Vagina (tissue), 2 donors: ENCODE data around the gene IGFLR1. TPM values are rescaled to one million over a fixed set of nuclear protein-coding genes. Genes with fewer than 3 reads are reported as not detected.

ENCODE experiments used
- DNase-seq, 2 donors: peaks; one replicate each; pipeline ENCODE4 v3.0.0-alpha.2; 2017; ENCODE audit errors: extremely low spot score in 2 of 2
- H3K27ac ChIP-seq: fragments of 200-600 bp; sonication (generic); one replicate; pipeline ENCODE4 v1.5.1; 2019
- H3K27me3 ChIP-seq: fragments of 200-600 bp; sonication (generic); one replicate; pipeline ENCODE4 v1.5.1; 2019
- H3K36me3 ChIP-seq, 2 donors: fragments of 200-600 bp; sonication (generic); one replicate each; pipeline ENCODE4 v1.5.1; 2017 to 2019
- H3K4me1 ChIP-seq: fragments of 200-600 bp; sonication (generic); one replicate; pipeline ENCODE4 v1.5.1; 2019
- H3K4me3 ChIP-seq, 2 donors: fragments of 200-600 bp; sonication (generic); 1 replicate in 1 of 2; 2 replicates in 1 of 2; pipeline ENCODE4 v1.5.1; 2016 to 2019
- H3K9me3 ChIP-seq: fragments of 200-600 bp; sonication (generic); one replicate; pipeline ENCODE4 v1.5.1; 2019
- CTCF ChIP-seq, 3 experiments: fragments of 450-650 bp in 2 of 3; fragments of 200-600 bp in 1 of 3; sonication (generic) in 1 of 3; IDR thresholded peaks; one replicate each; pipeline ENCODE4 v1.5.1; 2017 to 2019; ENCODE audit warnings: antibody characterized with exemption in 3 of 3, mild to moderate bottlenecking in 2 of 3, moderate library complexity in 2 of 3
- POLR2A ChIP-seq, 2 donors: fragments of 450-650 bp; IDR thresholded peaks; one replicate each; pipeline ENCODE4 v1.6.1; 2017; ENCODE audit warnings: antibody characterized with exemption in 2 of 2, mild to moderate bottlenecking in 2 of 2, moderate library complexity in 2 of 2
- POLR2AphosphoS5 ChIP-seq, 2 donors: sonication (generic); formaldehyde crosslinking; IDR thresholded peaks; one replicate each; pipeline ENCODE4 v1.9.0; 2017; ENCODE audit warnings: antibody characterized with exemption in 2 of 2, mild to moderate bottlenecking in 2 of 2, low read depth in 1 of 2; ENCODE audit not compliant: insufficient read depth in 1 of 2
- intact Hi-C: fragments of 100-400 bp; cut with DNase I; formaldehyde crosslinking; loops from one replicate; pipeline ENCODE4 v1.15.1; 2023
- total RNA-seq: library from RNA; depleted of rRNA; stranded (reverse); fragments of >200 nt; gene quantifications from one replicate; pipeline ENCODE4 v1.2.3, GENCODE V29; 2016

IGFLR1 gene
- total RNA-seq, 1 donor from 2014 or later, result 7.4 TPM

GRCh38 chr19:35751839-35752745 is 9.8 kb upstream of the IGFLR1 start:
- Histone ChIP-seq H3K27me3 (no peaks in the 10 kb centered on the region), H3K4me1 (peaks cover 50% of the 10 kb centered on the region), H3K27ac (no peak overlapping the region), H3K36me3 (peaks cover 0 to 26% of the 10 kb centered on the region in 2 donors), H3K9me3 (no peaks in the 10 kb centered on the region), H3K4me3 (no peak overlapping the region)
- no peak for TF ChIP-seq POLR2AphosphoS5 (IDR thresholded peaks at IDR 0.05; ENCODE audit: insufficient read depth in 1 of 2, low read depth in 1 of 2)
- no peak for TF ChIP-seq POLR2A (IDR thresholded peaks at IDR 0.05)
- no peak for TF ChIP-seq CTCF (IDR thresholded peaks at IDR 0.05)
- intact Hi-C loops, result no loop called here
- no peak for DNase-seq

GRCh38 chr19:35750167-35750566 is 7.9 kb upstream of the IGFLR1 start:
- Histone ChIP-seq H3K4me1 (peaks cover 45% of the 10 kb centered on the region), H3K27ac (no peak overlapping the region), H3K36me3 (peaks cover 0 to 26% of the 10 kb centered on the region in 2 donors), H3K27me3 (no peaks in the 10 kb centered on the region), H3K4me3 (no peak overlapping the region), H3K9me3 (no peaks in the 10 kb centered on the region)
- no peak for DNase-seq
- TF ChIP-seq POLR2A (IDR thresholded peaks at IDR 0.05) (no peak), CTCF (IDR thresholded peaks at IDR 0.05) (no peak), POLR2AphosphoS5 (IDR thresholded peaks at IDR 0.05; ENCODE audit: insufficient read depth in 1 of 2, low read depth in 1 of 2) (no peak)
- intact Hi-C loops, result no loop called here

GRCh38 chr19:35748106-35749020 is 6.1 kb upstream of the IGFLR1 start, which contains the start of gene LIN37:
TSS of gene LIN37 (plus strand) at chr19:35748576. CDS start at chr19:35748725, 149 bp downstream.
- H3K4me1 ChIP-seq, result peaks cover 45% of the 10 kb centered on the region
- intact Hi-C loops, result no loop called here
- H3K36me3 ChIP-seq, result peaks cover 0 to 15% of the 10 kb centered on the region in 2 donors
- no peaks in the 10 kb centered on the region for H3K9me3 ChIP-seq
- TF ChIP-seq POLR2A (IDR thresholded peaks at IDR 0.05) (peak; percentile 71 to 90), POLR2AphosphoS5 (IDR thresholded peaks at IDR 0.05; ENCODE audit: insufficient read depth in 1 of 2, low read depth in 1 of 2) (peak; percentile 99 to 100), CTCF (IDR thresholded peaks at IDR 0.05) (peak in 2 of 3 experiments; percentile 10 to 12)
- H3K27me3 ChIP-seq, result no peaks in the 10 kb centered on the region
- H3K4me3 ChIP-seq, result peak within 1 kb of the TSS; percentile 67 to 95
- H3K27ac ChIP-seq, result peak within 1 kb of the TSS; percentile 55
- peak; percentile 100 for DNase-seq

- no peak for DNase-seq
- H3K4me3 ChIP-seq, result peak overlapping the region; percentile 90 to 93
- H3K27ac ChIP-seq, result no peak overlapping the region
- no peaks in the 10 kb centered on the region for H3K27me3 ChIP-seq
- H3K4me1 ChIP-seq, result peaks cover 45% of the 10 kb centered on the region
- no peak for TF ChIP-seq POLR2AphosphoS5 (IDR thresholded peaks at IDR 0.05; ENCODE audit: insufficient read depth in 1 of 2, low read depth in 1 of 2)
- no peak for TF ChIP-seq POLR2A (IDR thresholded peaks at IDR 0.05)
- no peak for TF ChIP-seq CTCF (IDR thresholded peaks at IDR 0.05)
- intact Hi-C loops, result no loop called here
- no peaks in the 10 kb centered on the region for H3K36me3 ChIP-seq
- H3K9me3 ChIP-seq, result no peaks in the 10 kb centered on the region
Measured at GRCh38 chr19:35746531-35746930, 4.3 kb upstream of the IGFLR1 start.
